ENCODE data around the gene CCDC201. TPM values are rescaled to one million over a fixed set of nuclear protein-coding genes. Genes with fewer than 3 reads are reported as not detected.
"Not testable (repeated sequence)": the region's sequence is repeated elsewhere in the genome, so short reads cannot be mapped to it uniquely, and the experiment has no call there.

The CCDC201 gene
- total RNA-seq, 1 donor from 2014 or later, result not detected

DNA sequence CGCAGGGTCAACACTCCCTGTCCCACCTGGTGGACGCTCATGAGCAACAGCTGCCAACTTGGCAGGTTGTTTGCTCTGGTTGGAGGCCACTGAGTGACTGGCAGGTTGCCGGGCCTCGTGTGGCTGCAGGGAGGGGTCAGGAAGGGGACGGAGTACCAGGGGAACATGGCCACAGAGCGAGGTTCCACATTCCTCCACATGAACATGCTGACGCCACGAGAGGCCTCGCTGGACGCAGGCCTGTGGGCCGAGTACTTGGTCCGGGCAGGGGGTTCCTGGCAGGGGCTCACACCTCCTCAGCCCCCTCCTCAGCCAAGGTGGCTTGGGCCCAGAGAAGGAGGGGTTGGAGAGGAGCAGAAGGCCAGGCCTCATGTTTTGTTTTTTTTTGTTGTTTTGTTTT lies 54.1 kb downstream of the CCDC201 start:
- intact Hi-C loops (cut with micrococcal nuclease), result not testable (repeated sequence)

DNA sequence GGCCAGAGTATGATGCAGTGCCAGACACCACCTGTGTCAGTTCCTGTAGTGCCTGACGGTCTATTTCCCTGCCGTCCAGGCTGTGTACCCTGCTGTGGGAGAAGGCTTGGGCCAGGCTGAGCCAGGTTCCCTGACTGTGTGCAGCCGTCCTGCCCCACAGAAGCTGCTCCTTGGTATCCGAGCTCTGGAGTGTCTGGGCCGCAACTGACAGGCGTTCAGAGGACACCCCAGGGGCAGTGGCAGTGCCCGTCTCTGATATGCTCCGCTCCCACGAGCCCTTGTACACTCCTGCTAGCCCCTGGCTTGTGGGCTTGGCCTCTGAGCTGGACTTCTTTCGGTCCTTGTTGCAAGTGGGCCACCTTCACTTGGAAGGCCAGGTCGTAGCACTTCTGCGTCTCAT lies 55.0 kb downstream of the CCDC201 start:
- intact Hi-C loops (cut with micrococcal nuclease), result not testable (repeated sequence)

DNA sequence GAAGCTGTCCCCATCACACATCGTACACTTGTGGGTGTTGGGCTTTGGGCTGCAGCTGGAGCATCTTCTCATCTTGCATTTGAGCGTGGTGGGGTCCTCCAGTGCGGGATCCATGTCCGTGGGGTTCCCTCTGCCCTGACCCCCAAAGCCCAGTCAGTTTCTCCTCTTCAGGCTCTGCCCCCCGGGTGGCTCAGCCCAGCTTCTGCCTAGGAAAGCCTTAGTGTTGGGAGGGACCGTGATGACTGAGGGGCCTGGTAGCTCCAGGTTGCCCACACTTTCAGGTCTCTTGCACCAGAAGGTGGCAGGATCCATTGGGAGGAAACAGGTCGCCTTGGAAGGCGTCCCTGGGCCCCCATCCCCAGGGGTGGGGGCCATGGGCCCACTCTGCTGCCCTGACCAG lies 55.9 kb downstream of the CCDC201 start:
- intact Hi-C loops (cut with micrococcal nuclease), result not testable (repeated sequence)

DNA sequence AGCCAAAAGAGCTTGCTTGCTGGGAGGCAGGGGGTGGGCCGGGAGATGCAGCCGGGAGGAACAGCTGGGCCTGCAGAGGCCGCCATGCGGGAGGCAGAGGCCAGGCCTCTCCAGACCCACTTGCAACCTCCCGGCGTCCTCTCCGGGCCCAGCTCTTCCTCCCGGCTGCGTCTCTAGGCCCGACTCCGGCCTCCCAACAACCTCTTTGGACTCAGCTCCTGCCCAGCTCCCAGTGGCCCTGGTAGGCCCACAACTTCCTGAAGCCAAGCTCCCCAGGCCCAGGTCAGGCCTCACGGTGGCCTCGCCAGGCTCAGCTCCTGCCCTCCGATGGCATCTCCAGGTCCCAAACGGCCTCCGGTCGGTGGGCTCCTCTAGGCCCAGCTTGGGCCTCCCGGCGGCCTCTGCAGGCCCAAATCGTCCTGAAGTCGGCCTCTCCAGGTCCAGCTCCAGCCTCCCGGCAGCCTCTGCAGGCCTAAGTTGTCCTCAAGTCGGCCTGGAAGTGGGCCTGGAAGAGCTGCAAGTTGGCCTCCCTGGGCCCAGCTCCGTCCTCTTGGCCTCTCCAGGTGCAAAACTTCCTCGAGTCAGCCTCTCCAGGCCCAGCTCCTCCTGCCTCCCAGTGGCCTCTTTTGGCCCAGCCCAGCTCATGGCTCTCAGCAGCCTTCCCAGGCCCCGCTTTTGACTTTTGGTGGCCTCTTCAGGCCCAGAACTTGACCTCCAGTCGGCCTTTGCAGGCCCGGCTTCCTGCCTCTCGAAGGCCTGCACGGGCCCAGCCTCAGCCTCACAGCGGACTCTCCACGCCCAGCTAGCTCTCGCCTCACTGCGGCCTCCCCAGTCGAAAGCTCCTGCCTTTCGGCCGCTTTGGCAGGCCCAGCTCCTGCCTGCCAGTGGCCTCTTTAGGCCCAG lies 58.4 kb downstream of the CCDC201 start:
- intact Hi-C loops (cut with micrococcal nuclease), result not testable (repeated sequence)

DNA sequence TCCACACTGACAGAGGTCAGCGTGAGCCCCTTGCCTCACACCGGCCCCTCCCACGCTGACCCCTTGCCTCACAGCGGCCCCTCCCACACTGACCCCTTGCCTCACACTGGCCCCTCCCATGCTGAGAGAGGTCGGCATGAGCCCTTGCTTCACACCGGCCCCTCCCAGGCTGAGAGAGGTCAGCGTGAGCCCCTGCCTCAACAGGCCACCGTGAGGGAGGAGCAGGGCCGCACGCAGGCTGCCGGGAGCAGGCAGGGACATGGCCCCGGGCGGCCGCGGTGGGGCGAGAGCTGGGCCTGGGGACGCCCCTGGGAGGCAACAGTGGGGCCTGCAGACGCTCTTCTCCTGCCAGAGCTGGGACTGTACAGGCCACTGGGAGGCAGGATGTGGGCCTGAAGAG lies 59.1 kb downstream of the CCDC201 start:
- intact Hi-C loops (cut with micrococcal nuclease), result not testable (repeated sequence)

DNA sequence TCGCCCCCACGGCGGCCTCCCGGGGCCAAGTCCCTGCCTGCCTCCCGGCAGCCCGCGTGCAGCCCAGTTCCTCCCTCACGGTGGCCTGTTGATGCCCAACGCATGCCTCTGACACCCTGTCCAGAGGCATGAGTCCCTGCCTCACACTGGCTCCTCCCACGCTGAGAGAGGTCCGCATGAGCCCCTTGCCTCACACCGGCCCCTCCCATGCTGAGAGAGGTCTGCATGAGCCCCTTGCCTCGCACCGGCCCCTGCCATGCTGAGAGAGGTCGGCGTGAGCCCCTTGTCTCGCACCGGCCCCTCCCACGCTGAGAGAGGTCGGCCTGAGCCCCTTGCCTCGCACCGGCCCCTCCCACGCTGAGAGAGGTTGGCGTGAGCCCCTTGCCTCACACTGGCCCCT lies 59.9 kb downstream of the CCDC201 start:
- intact Hi-C loops (cut with micrococcal nuclease), result no loop called here

DNA sequence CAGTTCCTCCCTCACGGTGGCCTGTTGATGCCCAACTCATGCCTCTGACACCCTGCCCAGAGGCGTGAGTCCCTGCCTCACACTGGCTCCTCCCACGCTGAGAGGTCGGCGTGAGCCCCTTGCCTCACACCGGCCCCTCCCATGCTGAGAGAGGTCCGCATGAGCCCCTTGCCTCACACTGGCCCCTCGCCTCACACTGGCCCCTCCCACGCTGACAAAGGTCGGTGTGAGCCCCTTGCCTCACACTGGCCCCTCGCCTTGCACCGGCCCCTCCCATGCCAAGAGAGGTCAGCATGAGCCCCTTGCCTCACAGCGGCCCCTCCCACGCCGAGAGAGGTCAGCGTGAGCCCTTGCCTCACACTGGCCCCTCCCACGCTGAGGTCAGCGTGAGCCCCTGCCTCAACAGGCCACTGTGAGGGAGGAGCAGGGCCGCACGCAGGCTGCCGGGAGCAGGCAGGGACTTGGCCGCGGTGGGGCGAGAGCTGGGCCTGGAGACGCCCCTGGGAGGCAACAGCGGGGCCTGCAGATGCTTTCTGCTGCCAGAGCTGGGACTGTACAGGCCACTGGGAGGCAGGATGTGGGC lies 61.1 kb downstream of the CCDC201 start:
- intact Hi-C loops (cut with micrococcal nuclease), result not testable (repeated sequence)

DNA sequence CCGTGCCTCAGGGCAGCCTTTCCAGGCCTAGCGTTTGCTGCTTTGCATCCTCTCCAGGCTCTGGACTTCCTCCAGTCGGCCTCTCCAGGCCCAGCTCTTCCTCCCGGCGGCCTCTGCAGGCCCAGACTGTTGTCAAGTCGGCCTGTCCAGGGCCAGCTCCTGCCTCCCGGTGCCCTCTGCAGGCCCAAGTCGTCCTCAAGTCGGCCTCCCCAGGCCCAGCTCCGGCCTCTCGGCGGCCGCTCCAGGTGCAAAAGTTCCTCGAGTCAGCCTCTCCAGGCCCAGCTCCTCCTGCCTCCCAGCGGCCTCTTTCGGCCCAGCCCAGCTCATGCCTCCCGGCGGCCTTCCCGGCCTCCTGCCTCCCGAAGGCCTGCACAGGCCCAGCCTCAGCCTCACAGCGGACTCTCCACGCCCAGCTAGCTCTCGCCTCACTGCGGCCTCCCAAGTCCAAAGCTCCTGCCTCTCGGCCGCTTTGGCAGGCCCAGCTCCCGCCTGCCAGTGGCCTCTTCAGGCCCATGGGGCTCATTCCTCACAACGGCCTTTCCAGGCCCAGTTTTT lies 62.4 kb downstream of the CCDC201 start:
- intact Hi-C loops (cut with micrococcal nuclease), result not testable (repeated sequence)

Other genes starting within 250 kb of the CCDC201 start
- not detected in 2 replicates for gene IGFBP1, start 15.4 kb upstream of the CCDC201 start, total RNA-seq
- 1.3 and 1.5 TPM in 2 replicates for gene IGFBP3, start 48.2 kb upstream of the CCDC201 start, total RNA-seq

Measured in T-helper 2 cell treated with Interferon-gamma antibody and Interleukin-4, amounts not matched to agents 100 ng/mL and 5 ng/mL, for 36 hours (primary cell).